CD4-positive, alpha-beta T cell treated with Interleukin-17A for 4 hours (primary cell): ENCODE data around the gene STUB1.

Experiments
- DNase-seq: peaks from one replicate; pipeline ENCODE4 v3.0.0-alpha.2; 2020; ENCODE audit warnings: mixed read lengths

The STUB1 gene

DNA sequence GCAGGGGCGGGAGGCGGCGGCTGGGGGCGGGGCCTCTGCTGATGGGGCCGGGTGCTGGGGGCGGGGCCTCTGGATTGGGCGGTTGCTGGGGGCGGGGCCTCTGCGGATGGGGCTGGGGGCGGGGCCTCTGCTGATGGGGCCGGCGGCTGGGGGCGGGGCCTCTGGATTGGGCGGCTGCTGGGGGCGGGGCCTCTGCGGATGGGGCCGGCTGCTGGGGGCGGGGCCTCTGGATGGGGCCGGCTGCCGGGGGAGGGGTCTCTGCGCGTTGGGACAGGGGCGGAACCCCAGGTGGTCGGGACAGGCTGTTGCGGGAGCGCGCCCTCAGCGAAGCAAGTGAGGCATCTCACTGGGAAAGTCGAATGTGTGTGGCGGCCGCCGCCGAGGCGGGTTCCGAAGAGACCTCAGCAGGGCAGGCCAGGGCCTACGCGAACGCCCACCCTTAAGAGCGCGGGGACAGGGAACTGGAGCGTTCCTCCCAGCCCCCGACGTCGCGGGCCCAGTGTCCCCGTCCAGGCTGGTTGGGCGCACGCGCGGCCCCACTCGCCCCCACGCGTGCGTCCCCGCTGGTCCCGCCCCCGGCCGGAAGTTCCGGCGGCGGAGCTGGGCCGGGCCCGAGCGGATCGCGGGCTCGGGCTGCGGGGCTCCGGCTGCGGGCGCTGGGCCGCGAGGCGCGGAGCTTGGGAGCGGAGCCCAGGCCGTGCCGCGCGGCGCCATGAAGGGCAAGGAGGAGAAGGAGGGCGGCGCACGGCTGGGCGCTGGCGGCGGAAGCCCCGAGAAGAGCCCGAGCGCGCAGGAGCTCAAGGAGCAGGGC is at the start of gene STUB1:
Gene STUB1 (plus strand): TSS at position 597 of the 811 bp plus-strand sequence. CDS start 116 bp downstream, at position 713.
- peak; percentile 97 for DNase-seq

DNA sequence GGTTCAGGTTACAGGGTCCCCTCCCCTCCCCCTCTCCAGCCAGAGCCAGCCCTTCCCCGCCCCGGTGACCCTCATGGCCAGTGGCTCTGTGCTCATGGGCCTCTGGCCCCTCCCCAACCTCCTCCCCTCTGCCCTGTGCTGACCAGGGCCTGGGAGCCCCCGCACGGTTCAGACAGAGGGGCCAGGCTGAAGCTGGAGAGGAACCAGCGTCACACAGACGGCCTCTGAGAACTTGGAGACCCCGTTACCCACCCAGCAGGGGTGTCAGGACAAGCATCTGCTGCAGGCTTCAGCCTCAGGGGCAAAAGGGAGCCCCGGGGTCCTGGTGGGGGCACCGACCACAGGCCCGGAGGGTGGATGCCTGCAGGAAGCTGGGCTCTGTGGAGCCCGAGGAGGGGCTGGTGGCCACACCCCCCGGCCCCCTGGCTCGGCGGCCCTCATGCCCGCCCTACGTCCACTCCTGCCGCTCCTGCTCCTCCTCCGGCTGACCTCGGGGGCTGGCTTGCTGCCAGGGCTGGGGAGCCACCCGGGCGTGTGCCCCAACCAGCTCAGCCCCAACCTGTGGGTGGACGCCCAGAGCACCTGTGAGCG is 49.3 kb upstream of the STUB1 start, which contains the start of gene WFIKKN1:
Gene WFIKKN1 (plus strand): TSS at position 171 of the 591 bp plus-strand sequence. CDS start 269 bp downstream, at position 440.
- DNase-seq, result no peak

DNA sequence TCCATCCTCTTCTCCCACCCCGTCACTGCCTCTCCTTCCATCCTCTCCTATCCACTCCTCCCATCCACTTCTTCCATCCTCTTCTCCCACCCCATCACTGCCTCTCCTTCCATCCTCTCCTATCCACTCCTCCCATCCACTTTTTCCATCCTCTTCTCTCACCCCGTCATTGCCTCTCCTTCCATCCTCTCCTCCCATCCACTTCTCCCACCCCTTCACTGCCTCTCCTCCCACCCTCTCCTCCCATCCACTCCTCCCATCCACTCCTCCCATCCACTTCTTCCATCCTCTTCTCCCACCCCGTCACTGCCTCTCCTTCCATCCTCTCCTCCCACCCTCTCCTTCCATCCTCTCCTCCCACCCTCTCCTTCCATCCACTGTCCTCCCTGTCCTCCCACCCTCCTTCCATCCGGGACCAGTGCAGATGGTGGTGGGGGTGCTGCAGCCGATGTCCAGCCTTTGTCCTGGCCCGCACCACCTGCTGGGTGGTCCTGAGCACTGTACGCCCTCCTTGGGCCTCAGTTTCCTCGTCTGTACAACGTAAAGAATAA is 48.3 kb upstream of the STUB1 start:
- DNase-seq, result no peak

DNA sequence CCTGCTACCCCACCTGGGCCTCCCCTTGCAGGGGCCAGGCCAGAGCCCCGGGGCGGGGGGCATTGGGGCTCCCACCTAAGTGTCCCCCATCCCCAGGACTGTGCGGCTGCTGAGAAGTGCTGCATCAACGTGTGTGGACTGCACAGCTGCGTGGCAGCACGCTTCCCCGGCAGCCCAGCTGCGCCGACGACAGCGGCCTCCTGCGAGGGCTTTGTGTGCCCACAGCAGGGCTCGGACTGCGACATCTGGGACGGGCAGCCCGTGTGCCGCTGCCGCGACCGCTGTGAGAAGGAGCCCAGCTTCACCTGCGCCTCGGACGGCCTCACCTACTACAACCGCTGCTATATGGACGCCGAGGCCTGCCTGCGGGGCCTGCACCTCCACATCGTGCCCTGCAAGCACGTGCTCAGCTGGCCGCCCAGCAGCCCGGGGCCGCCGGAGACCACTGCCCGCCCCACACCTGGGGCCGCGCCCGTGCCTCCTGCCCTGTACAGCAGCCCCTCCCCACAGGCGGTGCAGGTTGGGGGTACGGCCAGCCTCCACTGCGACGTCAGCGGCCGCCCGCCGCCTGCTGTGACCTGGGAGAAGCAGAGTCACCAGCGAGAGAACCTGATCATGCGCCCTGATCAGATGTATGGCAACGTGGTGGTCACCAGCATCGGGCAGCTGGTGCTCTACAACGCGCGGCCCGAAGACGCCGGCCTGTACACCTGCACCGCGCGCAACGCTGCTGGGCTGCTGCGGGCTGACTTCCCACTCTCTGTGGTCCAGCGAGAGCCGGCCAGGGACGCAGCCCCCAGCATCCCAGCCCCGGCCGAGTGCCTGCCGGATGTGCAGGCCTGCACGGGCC is 47.5 kb upstream of the STUB1 start:
- no peak for DNase-seq

DNA sequence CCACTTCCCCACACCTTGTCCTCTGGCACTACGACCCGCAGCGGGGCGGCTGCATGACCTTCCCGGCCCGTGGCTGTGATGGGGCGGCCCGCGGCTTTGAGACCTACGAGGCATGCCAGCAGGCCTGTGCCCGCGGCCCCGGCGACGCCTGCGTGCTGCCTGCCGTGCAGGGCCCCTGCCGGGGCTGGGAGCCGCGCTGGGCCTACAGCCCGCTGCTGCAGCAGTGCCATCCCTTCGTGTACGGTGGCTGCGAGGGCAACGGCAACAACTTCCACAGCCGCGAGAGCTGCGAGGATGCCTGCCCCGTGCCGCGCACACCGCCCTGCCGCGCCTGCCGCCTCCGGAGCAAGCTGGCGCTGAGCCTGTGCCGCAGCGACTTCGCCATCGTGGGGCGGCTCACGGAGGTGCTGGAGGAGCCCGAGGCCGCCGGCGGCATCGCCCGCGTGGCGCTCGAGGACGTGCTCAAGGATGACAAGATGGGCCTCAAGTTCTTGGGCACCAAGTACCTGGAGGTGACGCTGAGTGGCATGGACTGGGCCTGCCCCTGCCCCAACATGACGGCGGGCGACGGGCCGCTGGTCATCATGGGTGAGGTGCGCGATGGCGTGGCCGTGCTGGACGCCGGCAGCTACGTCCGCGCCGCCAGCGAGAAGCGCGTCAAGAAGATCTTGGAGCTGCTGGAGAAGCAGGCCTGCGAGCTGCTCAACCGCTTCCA is 46.7 kb upstream of the STUB1 start:
- DNase-seq, result no peak

DNA sequence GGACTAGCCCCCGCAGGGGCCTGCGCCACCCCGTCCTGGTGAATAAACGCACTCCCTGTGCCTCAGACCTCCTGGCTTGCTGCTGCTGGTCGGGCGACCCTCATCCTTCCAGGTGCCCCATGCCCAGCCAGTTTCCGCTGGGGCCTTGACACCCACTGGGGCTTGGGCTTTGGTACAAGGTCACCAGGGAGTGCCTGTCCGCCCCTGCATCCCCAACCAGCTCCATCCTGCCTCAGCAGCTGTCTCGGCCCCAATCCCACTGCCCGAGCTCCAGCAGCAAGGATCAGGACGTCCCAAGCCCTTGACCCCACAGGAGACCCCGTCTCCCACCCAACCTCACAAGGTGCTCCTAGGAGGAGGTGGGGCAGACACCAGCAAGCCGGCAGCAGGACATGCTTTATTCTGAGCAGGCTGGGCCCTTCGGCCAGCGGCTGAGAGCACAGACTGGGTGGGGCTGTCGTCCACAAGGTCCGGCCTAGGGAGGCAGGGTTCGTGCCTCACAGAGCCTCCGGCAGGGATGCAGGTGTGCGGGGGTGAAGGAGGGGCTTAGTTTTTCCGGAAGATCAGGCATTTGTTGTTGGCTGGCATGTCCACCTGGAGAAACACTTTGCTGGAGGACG is 46.0 kb upstream of the STUB1 start:
- no peak for DNase-seq

DNA sequence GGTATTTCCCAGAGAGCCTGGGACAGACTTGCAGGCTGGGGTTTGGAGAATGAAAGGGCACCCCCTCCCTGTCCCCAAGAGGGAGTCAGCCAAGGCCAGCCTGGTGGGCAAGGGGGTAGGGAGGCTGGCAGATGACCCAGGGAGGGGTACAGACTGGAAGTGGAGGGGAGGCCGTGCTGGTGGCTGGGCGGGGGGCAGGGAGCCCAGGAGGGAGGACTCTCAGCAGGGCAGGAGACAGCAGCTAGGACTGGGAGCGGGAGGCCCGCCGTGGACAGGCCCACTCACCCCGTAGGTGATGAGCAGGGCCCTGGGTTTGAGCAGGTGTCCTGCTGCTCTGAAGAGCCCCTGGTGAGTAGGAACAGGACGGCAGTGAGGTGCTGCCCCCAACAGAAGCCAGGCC is 45.2 kb upstream of the STUB1 start:
- no peak for DNase-seq

DNA sequence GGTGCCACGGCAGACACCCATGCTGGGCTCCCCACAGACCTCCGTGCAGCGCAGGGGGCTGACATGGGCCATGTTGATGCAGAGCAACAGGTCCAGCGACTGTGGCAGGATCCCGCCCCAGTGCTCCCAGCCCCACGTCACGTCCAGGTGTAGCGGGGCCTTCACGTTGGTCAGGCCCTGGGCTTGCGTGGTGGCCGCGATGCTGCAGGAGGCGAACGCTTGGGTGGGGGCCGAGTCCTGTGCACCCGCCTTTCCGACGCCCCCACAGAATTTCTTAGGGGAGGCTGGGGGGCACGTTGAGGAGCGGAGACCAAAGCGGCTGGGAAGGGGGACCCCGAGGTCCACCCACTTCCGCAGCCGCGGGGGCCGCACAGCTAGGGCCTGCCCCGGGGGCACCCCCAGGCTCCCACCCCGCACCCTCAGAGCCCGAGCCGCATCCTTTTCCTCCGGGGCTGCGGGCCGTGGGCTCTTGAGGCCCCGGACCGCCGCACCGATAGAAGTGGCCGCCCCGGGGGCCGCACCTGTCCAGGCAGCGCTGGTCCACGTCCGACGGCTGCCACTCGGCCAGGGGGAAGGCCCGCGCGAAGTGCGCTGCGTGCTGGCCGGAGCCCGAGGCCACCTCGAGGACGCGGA is 44.5 kb upstream of the STUB1 start:
- DNase-seq, result no peak

DNA sequence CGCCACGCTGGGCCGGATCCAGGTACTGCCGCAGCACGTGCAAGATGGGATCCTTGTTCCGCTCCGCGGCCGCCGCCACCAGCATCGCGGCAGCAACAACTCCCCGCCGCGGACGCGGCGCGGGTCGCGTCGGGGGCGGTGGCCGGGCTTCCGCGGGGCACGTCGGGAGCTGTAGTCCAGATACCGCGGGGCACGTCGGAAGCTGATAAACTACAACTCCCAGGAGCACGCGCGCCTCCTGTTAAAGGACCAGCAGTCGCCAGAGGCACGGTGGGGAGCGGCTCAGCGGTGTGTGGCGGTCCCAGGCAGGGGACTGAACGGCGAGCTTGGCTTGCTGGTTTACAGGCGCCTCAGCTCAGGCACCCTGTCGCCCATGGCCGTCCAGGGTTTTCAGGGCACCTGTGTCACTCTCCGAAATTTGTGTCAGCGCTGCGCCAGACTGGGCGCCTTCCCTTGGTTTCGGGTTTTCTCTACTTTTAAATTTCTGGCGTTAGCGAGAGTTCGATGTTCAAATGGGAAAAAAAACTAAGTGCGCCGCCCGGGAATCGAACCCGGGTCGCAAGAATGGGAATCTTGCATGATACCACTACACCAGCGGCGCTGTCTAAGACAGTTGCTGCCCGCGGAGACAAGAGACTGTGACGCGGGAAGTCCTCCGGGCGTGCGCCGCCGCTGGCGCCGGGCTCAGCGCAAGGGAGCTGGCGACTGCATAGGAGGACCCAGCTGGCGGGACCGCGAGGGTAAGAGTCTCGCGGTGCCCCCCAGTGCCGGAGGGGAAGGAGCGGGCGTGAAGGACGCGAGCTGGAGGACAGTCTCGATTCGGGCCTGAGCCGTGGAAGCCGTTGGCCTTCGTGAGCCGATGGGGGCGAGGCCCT is 43.8 kb upstream of the STUB1 start, which contains the start of gene METTL26:
Gene METTL26 (minus strand): TSS at position 100 of the 875 bp plus-strand sequence. CDS start 15 bp downstream, at position 85.
- DNase-seq, result peak; percentile 96

DNA sequence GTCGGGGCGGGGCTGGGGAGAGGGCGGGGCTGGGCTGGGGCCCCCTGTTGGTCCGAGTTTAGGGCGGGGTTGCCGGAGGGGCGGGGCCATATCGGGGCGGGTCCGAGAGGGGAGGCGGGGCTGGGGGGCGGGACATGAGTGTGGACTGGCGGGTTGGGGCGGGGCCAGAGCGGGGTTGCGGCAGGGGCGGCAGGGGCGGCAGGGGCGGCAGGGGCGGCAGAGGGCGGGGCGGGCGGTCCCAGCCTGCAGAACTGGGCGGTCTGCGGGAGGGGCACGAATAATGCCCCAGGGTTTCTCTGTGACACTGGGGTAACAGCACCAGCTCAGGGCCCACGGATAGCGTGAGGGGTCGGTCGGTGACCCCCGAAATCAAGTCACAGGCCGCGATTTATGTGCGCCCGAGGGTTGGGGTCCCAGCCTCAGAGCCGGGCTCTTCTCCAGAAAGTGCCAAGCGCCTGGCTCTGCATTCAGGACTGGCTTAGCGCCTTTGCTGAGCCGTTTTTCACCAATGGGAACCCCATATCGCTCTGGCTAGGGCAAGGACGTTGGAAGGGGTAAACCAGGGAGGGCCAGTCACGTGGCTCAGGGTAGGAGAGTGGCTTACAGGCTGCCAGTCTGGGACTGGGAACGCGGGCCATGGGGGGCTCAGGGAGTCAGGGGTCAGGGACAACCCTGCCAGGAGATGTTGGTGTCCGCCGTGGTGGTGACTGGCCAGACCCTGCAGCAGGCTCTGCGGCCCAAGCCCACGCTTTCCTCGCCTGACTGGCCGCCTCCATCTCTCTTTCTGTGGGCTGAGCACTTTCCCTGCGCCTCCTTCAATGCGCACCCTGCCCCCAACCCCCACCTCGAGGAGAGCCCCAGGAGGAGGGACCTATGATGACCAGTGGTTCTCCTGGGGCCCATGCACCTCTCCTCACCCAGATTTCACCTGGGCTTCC is 42.9 kb upstream of the STUB1 start:
- DNase-seq, result peak; percentile 95

DNA sequence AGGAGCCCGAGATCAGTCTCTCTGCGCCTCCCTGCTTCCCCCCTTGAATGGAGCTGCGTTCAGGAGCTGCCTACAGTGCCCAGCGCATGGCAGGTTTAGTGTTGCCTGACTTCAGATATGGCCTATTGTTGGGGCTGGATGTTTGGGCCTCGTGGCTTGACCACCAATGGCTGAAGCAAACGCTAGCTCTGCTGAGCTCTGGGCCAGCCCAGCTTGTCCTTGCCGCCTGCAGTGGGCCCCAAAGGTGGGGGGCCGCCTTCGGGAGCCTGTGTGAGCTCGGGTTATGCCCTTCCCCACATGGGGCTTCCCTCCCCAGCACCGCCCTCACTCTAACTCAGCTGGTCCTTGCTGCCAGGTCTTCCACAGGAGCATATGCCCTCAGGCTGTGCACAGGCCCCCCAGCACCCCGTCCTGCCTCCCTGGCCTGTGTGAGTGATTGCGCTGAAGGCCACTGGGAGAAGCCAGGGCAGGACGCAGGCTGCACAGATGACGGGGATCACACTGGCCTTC is 42.1 kb upstream of the STUB1 start:
- DNase-seq, result no peak

DNA sequence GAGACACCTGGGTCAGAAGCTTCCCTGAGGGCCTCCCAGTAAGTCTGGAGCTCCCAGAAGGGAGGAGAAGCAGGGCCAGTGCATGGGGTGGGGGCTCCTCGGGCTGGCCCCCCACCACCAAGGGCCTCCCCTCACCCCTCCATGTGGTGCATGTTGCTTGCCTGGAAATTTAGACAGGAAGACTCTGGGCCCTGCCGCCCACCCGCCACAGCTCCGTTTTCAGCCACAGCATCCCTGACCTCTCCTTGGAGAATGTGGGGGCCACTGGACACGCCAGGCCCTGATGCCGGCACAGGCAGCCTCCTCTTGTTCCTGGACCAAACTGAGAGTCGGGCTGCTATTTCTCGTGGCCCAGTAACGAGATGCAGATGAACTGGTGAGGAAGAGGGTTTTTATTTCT is 41.4 kb upstream of the STUB1 start:
- DNase-seq, result no peak

DNA sequence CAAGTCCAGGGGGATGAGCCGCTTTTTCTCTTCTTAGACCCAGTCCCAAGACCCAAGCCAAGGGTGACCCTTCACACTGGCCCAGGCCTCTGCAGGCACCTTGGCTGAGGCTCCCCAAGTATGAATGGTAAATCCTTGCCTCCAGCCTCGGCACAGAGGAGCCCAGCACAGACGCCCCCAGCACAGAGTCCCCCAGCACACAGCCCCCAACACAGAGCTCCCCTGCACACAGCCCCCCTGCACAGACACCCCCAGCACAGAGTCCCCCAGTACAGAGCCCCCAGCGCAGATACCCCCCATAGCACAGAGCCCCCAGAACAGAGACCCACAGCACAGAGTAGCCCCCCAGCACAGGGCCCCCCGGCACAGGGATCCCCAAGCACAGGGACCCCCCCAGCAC is 39.6 kb upstream of the STUB1 start:
- DNase-seq, result no peak

DNA sequence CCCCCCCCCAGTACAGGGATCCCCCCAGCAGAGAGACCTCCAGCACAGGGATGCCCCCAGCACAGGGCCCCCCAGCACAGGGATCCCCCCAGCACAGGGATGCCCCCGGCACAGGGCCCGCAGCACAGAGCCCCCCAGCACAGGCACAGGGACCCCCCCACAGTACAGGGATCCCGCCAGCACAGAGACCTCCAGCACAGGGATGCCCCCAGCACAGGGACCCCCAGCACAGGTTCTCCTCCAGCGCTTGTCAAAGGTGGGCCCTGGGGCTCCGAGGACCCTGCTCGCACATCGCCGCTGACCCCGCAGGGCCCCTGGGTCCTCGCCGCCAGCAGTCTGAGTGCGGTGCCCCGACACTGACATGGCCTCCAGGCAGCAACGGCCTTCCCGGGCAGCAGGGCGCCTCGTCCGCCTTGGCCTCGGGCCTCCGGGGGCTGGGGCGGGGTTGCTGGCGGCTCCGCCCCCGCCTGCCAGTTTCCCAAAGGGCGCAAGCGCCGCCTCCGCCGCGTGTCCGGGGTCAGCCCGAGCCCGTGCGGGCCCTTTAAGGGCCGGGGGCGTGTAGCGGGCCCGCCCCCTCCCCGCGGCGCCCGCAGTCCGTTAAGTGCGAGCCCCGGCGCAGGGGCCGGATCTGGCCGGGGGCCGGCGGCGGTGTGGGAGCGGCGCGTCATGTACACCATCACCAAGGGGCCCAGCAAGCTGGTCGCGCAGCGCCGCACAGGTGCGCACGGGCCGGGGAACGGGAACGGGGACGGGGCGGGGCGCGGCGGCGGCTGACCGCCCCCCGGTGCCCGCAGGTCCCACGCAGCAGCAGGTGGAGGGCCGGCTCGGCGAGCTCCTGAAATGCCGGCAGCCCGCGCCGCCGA is 38.7 kb upstream of the STUB1 start, which contains the start of gene MCRIP2:
Gene MCRIP2 (plus strand): TSS at position 503 of the 863 bp plus-strand sequence. CDS start 164 bp downstream, at position 667.
- peak; percentile 77 for DNase-seq

DNA sequence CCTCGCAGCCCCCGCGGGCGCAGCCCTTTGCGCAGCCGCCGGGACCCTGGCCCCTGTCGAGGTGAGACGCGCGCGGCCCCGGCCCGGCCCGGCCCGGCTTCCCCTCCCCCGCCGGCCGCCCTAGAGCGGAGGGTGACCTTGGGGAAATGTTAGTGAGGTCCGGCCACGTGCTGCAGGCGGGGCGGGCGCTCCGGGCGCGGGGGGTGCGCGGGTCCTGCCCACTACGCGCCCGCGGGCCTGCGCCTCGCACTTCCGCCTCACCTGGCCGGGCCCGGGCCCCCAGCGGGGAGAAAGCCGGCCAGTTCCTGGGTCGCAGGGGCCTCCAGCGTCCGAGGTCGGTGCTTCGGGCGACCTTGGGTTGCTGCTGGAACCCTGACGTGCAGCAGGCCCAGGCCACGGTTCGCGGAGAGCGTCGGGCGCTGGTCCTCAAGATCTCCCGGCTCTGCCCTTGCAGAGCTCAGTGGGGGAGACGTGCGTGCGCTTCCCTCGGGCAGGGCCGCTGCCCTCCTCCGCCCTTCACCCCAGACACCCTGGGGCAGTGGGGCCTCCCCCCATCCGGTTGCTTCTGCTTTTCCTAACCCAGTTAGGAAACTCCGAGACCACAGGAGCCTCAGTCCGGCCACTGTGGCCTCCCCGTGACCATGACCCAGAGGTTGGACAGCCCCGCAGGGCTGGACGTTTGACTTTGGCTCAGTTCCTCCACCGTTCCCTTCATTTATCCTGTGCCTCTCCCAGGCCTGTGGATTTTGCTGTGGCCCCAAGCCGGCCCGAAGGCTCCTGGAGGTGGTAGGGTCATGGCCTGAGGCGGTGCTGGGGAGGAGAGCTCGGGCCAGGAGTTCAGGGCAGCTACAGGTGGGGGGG is 37.8 kb upstream of the STUB1 start:
- peak; percentile 41 for DNase-seq

DNA sequence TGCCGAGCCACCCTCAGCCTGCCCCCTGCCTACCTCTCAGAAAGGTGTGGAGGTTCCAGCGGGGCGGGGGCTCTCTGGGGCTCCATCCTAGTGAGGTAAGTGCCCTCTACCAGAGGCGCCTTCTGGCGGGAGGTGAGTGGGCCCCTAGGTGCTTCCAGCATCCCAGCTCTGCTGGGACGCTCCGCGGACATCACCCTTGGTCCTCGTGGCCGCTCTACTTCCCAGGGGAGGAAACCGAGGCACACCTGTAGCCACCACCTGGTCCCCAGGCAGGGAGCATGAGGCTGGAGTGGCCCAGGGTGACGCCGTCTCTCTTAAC is 37.2 kb upstream of the STUB1 start:
- DNase-seq, result no peak

DNA sequence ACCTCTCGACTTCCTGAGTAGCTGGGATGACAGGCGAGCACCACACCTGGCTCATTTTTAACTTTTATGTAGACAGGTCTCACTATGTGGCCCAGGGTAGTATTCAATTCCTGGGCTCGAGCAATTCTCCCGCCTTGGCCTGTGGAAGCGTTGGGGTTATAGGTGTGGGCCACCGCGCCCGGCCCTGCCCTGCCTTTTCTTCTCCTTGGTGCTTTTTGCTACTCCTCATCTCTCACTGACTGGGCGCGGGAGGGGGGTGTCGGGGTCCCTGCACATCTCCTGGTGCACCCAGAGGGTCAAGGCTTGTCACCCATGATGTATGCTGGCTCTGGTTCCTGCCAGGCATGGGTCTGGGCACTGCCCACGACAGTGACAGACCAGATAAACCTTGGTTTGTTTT is 35.7 kb upstream of the STUB1 start:
- no peak for DNase-seq
